Activated naive CD4-positive, alpha-beta T cell treated with anti-CD3 and anti-CD28 coated beads, Interleukin-2, amount 50 U/mL, for 16 hours (primary cell): Measurements from ENCODE around the gene MYT1.
"Not testable (repeated sequence)": the region's sequence is repeated elsewhere in the genome, so short reads cannot be mapped to it uniquely, and the experiment has no call there.

Experiments used
- DNase-seq: peaks from one replicate; pipeline ENCODE4 v3.0.0-alpha.2; 2020

Gene MYT1

GRCh38 chr20:64164123-64164836 is at the start of gene MYT1:
TSS of gene MYT1 (plus strand) at chr20:64164452. CDS start at chr20:64198862, 34,410 bp downstream.
- no peak for DNase-seq

GRCh38 chr20:64115171-64115911 is 48.9 kb upstream of the MYT1 start:
- DNase-seq: no peak

GRCh38 chr20:64116016-64116415 is 48.2 kb upstream of the MYT1 start:
- no peak for DNase-seq

GRCh38 chr20:64116541-64117431 is 47.5 kb upstream of the MYT1 start:
- no peak for DNase-seq

GRCh38 chr20:64117432-64117777 is 46.8 kb upstream of the MYT1 start:
- DNase-seq: not testable (repeated sequence)

GRCh38 chr20:64119301-64119680 is 45.0 kb upstream of the MYT1 start:
- no peak for DNase-seq

- no peak for DNase-seq
Observed at GRCh38 chr20:64119681-64120341, 44.4 kb upstream of the MYT1 start.

GRCh38 chr20:64121586-64121985 is 42.7 kb upstream of the MYT1 start:
- DNase-seq: no peak

- DNase-seq: not testable (repeated sequence)
Observed at GRCh38 chr20:64122927-64123326, 41.3 kb upstream of the MYT1 start.

GRCh38 chr20:64123517-64123916 is 40.7 kb upstream of the MYT1 start:
- not testable (repeated sequence) for DNase-seq

- peak; percentile 7 for DNase-seq
Observed at GRCh38 chr20:64129146-64129782, 35.0 kb upstream of the MYT1 start.

- no peak for DNase-seq
Observed at GRCh38 chr20:64130271-64130670, 34.0 kb upstream of the MYT1 start.

GRCh38 chr20:64130876-64131275 is 33.4 kb upstream of the MYT1 start:
- no peak for DNase-seq

GRCh38 chr20:64131406-64131805 is 32.8 kb upstream of the MYT1 start:
- DNase-seq: peak; percentile 9

- peak; percentile 3 for DNase-seq
Observed at GRCh38 chr20:64133951-64134407, 30.3 kb upstream of the MYT1 start.

- DNase-seq: peak; percentile 3
Observed at GRCh38 chr20:64134744-64135143, 29.5 kb upstream of the MYT1 start.

GRCh38 chr20:64136004-64136710 is 28.1 kb upstream of the MYT1 start:
- no peak for DNase-seq

GRCh38 chr20:64137598-64138031 is 26.6 kb upstream of the MYT1 start:
- peak; percentile 3 for DNase-seq

- peak; percentile 3 for DNase-seq
Observed at GRCh38 chr20:64138276-64138815, 25.9 kb upstream of the MYT1 start.

- peak; percentile 5 for DNase-seq
Observed at GRCh38 chr20:64139199-64140060, 24.8 kb upstream of the MYT1 start.
